ENCODE data around the gene DISP1. TPM values are rescaled to one million over a fixed set of nuclear protein-coding genes. Genes with fewer than 3 reads are reported as not detected.
"Not testable (repeated sequence)": the region's sequence is repeated elsewhere in the genome, so short reads cannot be mapped to it uniquely, and the experiment has no call there.

DISP1 gene
- total RNA-seq, 1 donor from 2014 or later, result 6.4 TPM

- DNase-seq; ATAC-seq; intact Hi-C loops (cut with micrococcal nuclease): not testable (repeated sequence)
These were observed 35.7 kb downstream of the DISP1 start for GRCh38 chr1:222850550-222850949.

DNA sequence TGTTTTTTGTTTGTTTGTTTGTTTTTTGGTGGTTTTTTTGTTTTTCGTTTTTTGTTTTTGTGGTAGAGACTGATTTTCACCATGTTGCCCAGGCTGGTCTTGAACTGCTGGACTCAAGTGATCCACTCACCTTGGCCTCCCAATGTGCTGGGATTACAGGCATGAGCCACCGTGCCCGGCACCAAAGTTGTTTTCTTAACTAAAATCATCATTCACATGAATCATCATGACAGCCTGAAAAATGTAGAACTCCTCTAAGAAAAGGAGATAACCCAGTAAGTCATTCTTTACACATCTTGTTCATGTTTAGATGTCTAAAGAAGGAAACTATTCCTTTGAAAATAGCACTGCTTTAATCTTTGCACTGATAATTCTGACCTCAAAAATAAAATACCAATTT, 37.5 kb downstream of the DISP1 start:
- intact Hi-C loops (cut with micrococcal nuclease), result no loop called here
- ATAC-seq (no peak), DNase-seq (no peak)

DNA sequence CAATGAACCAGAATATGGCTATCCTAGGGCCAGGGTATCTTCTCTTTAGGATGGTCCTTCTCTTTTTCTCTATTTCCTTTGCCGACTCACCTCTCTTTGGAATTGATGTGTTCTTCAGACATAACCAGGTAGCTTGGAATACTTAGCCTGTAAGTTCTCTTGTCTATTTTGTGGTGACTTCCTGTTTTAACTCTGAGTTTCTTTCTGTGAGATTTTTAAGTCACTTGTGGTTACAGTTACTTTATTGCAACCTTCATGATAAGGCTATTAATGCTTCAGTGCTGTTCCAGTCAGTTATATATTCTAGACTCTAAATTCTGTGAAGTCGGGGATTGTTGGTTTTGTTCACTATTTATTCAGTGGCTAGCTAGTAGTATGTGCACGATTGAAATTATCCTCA, 46.2 kb downstream of the DISP1 start:
- ATAC-seq, result no peak
- intact Hi-C loops (cut with micrococcal nuclease), result no loop called here

More for the DNA sequence above, 46.2 kb downstream of the DISP1 start:
- no peak for DNase-seq

Other genes with a start within 250 kb of the DISP1 start
- 2.6 TPM for gene TAF1A, start 225.1 kb upstream of the DISP1 start, total RNA-seq
- 65.5 TPM for gene MIA3, start 196.9 kb upstream of the DISP1 start, total RNA-seq
- gene AIDA, start 102.5 kb upstream of the DISP1 start, total RNA-seq, result 52.7 TPM
- 25.4 TPM for gene BROX, start 102.5 kb upstream of the DISP1 start, total RNA-seq
- not detected for gene FAM177B, start 77.8 kb upstream of the DISP1 start, total RNA-seq

All from left ventricle myocardium superior (tissue), 1 donor.